ENCODE data around the gene C3orf52. TPM values are rescaled to one million over a fixed set of nuclear protein-coding genes. Genes with fewer than 3 reads are reported as not detected.
A peak's percentile ranks its signal among the peaks of the same experiment; 100 is the strongest.

C3orf52 gene
- polyA plus RNA-seq, 1 donor from 2014 or later = 0.21 TPM

GRCh38 chr3:112084980-112085705, 1.0 kb upstream of the C3orf52 start:
- no peak overlapping the region for H3K4me3 ChIP-seq (ENCODE audit: low read length)
- no peak overlapping the region for H2AFZ ChIP-seq (ENCODE audit: low read depth, low read length)
- no peaks in the 10 kb centered on the region for H4K20me1 ChIP-seq (ENCODE audit: insufficient read depth)
- no peaks in the 10 kb centered on the region for H3K79me2 ChIP-seq (replicated peaks; ENCODE audit: insufficient read depth, low read length)
- no peaks in the 10 kb centered on the region for H3K36me3 ChIP-seq (ENCODE audit: insufficient read depth, low read length)
- H3K9me2 ChIP-seq (ENCODE audit: insufficient read depth, low read length) = no peaks in the 10 kb centered on the region
- H3K27me3 ChIP-seq (ENCODE audit: insufficient read depth, low read depth, low read length) = peaks cover 24% of the 10 kb centered on the region
- TF ChIP-seq MXI1 (conservative IDR thresholded peaks at IDR 0.05; ENCODE audit: poor library complexity, severe bottlenecking) = no peak
- TF ChIP-seq POLR2AphosphoS5 (IDR thresholded peaks at IDR 0.05) = no peak
- no peaks in the 10 kb centered on the region for H3F3A ChIP-seq (ENCODE audit: insufficient read depth, low read length, poor library complexity, severe bottlenecking)
- no peak overlapping the region for H3K4me2 ChIP-seq (ENCODE audit: low read length)
- no peak overlapping the region for H3K27ac ChIP-seq (ENCODE audit: low read length)
- H3K9me3 ChIP-seq (ENCODE audit: low read length) = no peaks in the 10 kb centered on the region
- H3K9ac ChIP-seq (ENCODE audit: low read length) = no peak overlapping the region

GRCh38 chr3:112085735-112086075, 484 bp upstream of the C3orf52 start:
- no peak overlapping the region for H3K9ac ChIP-seq (ENCODE audit: low read length)
- no peaks in the 10 kb centered on the region for H4K20me1 ChIP-seq (ENCODE audit: insufficient read depth)
- no peaks in the 10 kb centered on the region for H3F3A ChIP-seq (ENCODE audit: insufficient read depth, low read length, poor library complexity, severe bottlenecking)
- H3K4me2 ChIP-seq (ENCODE audit: low read length) = no peak overlapping the region
- H3K9me2 ChIP-seq (ENCODE audit: insufficient read depth, low read length) = no peaks in the 10 kb centered on the region
- H2AFZ ChIP-seq (ENCODE audit: low read depth, low read length) = no peak overlapping the region
- peaks cover 24% of the 10 kb centered on the region for H3K27me3 ChIP-seq (ENCODE audit: insufficient read depth, low read depth, low read length)
- H3K36me3 ChIP-seq (ENCODE audit: insufficient read depth, low read length) = no peaks in the 10 kb centered on the region
- peak overlapping the region; percentile 71 for H3K4me3 ChIP-seq (ENCODE audit: low read length)
- no peaks in the 10 kb centered on the region for H3K79me2 ChIP-seq (replicated peaks; ENCODE audit: insufficient read depth, low read length)
- TF ChIP-seq SMC3 (conservative IDR thresholded peaks at IDR 0.05; ENCODE audit: poor library complexity) = no peak
- no peak overlapping the region for H3K27ac ChIP-seq (ENCODE audit: low read length)
- no peaks in the 10 kb centered on the region for H3K9me3 ChIP-seq (ENCODE audit: low read length)

GRCh38 chr3:112086875-112087524, 811 bp downstream of the C3orf52 start:
- Histone ChIP-seq H3K9ac (ENCODE audit: low read length) (no peak overlapping the region), H3K27me3 (ENCODE audit: insufficient read depth, low read depth, low read length) (peaks cover 24% of the 10 kb centered on the region), H2AFZ (ENCODE audit: low read depth, low read length) (no peak overlapping the region), H3K9me3 (ENCODE audit: low read length) (no peaks in the 10 kb centered on the region), H4K20me1 (ENCODE audit: insufficient read depth) (no peaks in the 10 kb centered on the region), H3K4me3 (ENCODE audit: low read length) (peak overlapping the region; percentile 71), H3K27ac (ENCODE audit: low read length) (no peak overlapping the region), H3F3A (ENCODE audit: insufficient read depth, low read length, poor library complexity, severe bottlenecking) (no peaks in the 10 kb centered on the region), H3K9me2 (ENCODE audit: insufficient read depth, low read length) (no peaks in the 10 kb centered on the region), H3K79me2 (replicated peaks; ENCODE audit: insufficient read depth, low read length) (no peaks in the 10 kb centered on the region), H3K36me3 (ENCODE audit: insufficient read depth, low read length) (no peaks in the 10 kb centered on the region), H3K4me2 (ENCODE audit: low read length) (no peak overlapping the region)
- no peak for TF ChIP-seq RAD21 (conservative IDR thresholded peaks at IDR 0.05)
- TF ChIP-seq MXI1 (conservative IDR thresholded peaks at IDR 0.05; ENCODE audit: poor library complexity, severe bottlenecking) = no peak
- TF ChIP-seq EP300 (conservative IDR thresholded peaks at IDR 0.05; ENCODE audit: poor library complexity, severe bottlenecking) = no peak
- TF ChIP-seq TAF1 (IDR thresholded peaks at IDR 0.05; ENCODE audit: low read depth) = no peak
- no peak for TF ChIP-seq POLR2AphosphoS5 (IDR thresholded peaks at IDR 0.05)

GRCh38 chr3:112087746-112088145, 1.6 kb downstream of the C3orf52 start:
- TF ChIP-seq TAF1 (IDR thresholded peaks at IDR 0.05; ENCODE audit: low read depth) (no peak), RAD21 (conservative IDR thresholded peaks at IDR 0.05) (no peak), POLR2AphosphoS5 (IDR thresholded peaks at IDR 0.05) (no peak), CTCF (IDR thresholded peaks at IDR 0.05; ENCODE audit: poor library complexity, severe bottlenecking) (no peak), MXI1 (conservative IDR thresholded peaks at IDR 0.05; ENCODE audit: poor library complexity, severe bottlenecking) (no peak), EP300 (conservative IDR thresholded peaks at IDR 0.05; ENCODE audit: poor library complexity, severe bottlenecking) (no peak), SMC3 (conservative IDR thresholded peaks at IDR 0.05; ENCODE audit: poor library complexity) (no peak), REST (IDR thresholded peaks at IDR 0.05; ENCODE audit: borderline replicate concordance) (no peak), EZH2 (IDR thresholded peaks at IDR 0.05; ENCODE audit: borderline replicate concordance, insufficient read depth, low read length, poor library complexity, severe bottlenecking) (no peak)
- Histone ChIP-seq H3K9me3 (ENCODE audit: low read length) (no peaks in the 10 kb centered on the region), H3K79me2 (replicated peaks; ENCODE audit: insufficient read depth, low read length) (no peaks in the 10 kb centered on the region), H4K20me1 (ENCODE audit: insufficient read depth) (no peaks in the 10 kb centered on the region), H3K9ac (ENCODE audit: low read length) (no peak overlapping the region), H3K27me3 (ENCODE audit: insufficient read depth, low read depth, low read length) (peaks cover 24% of the 10 kb centered on the region), H3K4me2 (ENCODE audit: low read length) (no peak overlapping the region), H3K27ac (ENCODE audit: low read length) (no peak overlapping the region), H3K9me2 (ENCODE audit: insufficient read depth, low read length) (no peaks in the 10 kb centered on the region), H3K4me3 (ENCODE audit: low read length) (no peak overlapping the region), H3K36me3 (ENCODE audit: insufficient read depth, low read length) (no peaks in the 10 kb centered on the region), H3F3A (ENCODE audit: insufficient read depth, low read length, poor library complexity, severe bottlenecking) (no peaks in the 10 kb centered on the region), H2AFZ (ENCODE audit: low read depth, low read length) (no peak overlapping the region)
